ENCODE results near the gene SELP. TPM values are rescaled to one million over a fixed set of nuclear protein-coding genes. Genes with fewer than 3 reads are reported as not detected.

SELP gene
- total and polyA plus RNA-seq, 2 of the 8 experiments (the other 6 are each of a cell fraction or from before 2014, with no cell fraction given): not detected

- TF ChIP-seq RAD21 (IDR thresholded peaks at IDR 0.05 in 1 of 2, conservative IDR thresholded peaks at IDR 0.05 in 1 of 2; ENCODE audit: low read depth in 2 of 2, low read length in 2 of 2) (no peak), RXRA (IDR thresholded peaks at IDR 0.05; ENCODE audit: insufficient read depth, low read depth, low read length) (no peak), EP300 (IDR thresholded peaks at IDR 0.05; ENCODE audit: borderline replicate concordance in 1 of 2, low read depth in 2 of 2, low read length in 2 of 2) (no peak), E2F6 (IDR thresholded peaks at IDR 0.05) (no peak), KDM4A (IDR thresholded peaks at IDR 0.05; ENCODE audit: low read depth, low read length, severe bottlenecking) (no peak), CBX8 (IDR thresholded peaks at IDR 0.05; ENCODE audit: borderline replicate concordance, low read depth, low read length) (no peak), MAX (IDR thresholded peaks at IDR 0.05) (no peak)
Observed at GRCh38 chr1:169584483-169585144, 45.3 kb downstream of the SELP start (continued).
